Endothelial cell (in vitro differentiated cells): ENCODE measurements around the gene KYNU. TPM values are rescaled to one million over a fixed set of nuclear protein-coding genes. Genes with fewer than 3 reads are reported as not detected.

Source experiments
- DNase-seq: peaks from one replicate; pipeline ENCODE4 v3.0.0; 2021; ENCODE audit warnings: low spot score
- H3K27ac Mint-ChIP-seq: one replicate; pipeline ENCODE4 v1.8.0; 2021; ENCODE audit warnings: mixed read lengths, inconsistent platforms; ENCODE audit not compliant: unreplicated experiment
- H3K27me3 Mint-ChIP-seq: one replicate; pipeline ENCODE4 v1.8.0; 2021; ENCODE audit warnings: mild to moderate bottlenecking, moderate library complexity, mixed read lengths, inconsistent platforms; ENCODE audit not compliant: unreplicated experiment
- H3K36me3 Mint-ChIP-seq: one replicate; pipeline ENCODE4 v1.8.0; 2021; ENCODE audit warnings: mild to moderate bottlenecking, low read depth, mixed read lengths, inconsistent platforms; ENCODE audit not compliant: unreplicated experiment
- H3K4me1 Mint-ChIP-seq: one replicate; pipeline ENCODE4 v1.8.0; 2021; ENCODE audit warnings: mild to moderate bottlenecking, mixed read lengths, inconsistent platforms; ENCODE audit not compliant: unreplicated experiment
- H3K4me3 Mint-ChIP-seq: one replicate; pipeline ENCODE4 v1.8.0; 2021; ENCODE audit warnings: mild to moderate bottlenecking, mixed read lengths, inconsistent platforms; ENCODE audit not compliant: unreplicated experiment
- H3K9me3 Mint-ChIP-seq: one replicate; pipeline ENCODE4 v1.8.0; 2021; ENCODE audit warnings: mixed read lengths, inconsistent platforms; ENCODE audit not compliant: unreplicated experiment
- total RNA-seq: library from RNA; stranded (reverse); fragmentation: NEBNext Ultra II Directional; extraction: Animal tissue kit (Norgen Biotek cat#: 25700); gene quantifications from one replicate; pipeline ENCODE4 v1.2.1, GENCODE V29; 2021; ENCODE audit not compliant: unreplicated experiment
- TF ChIP-seq, protein P1 (sequence below): fragments of 200-600 bp; sonication (generic); IDR thresholded peaks from one replicate; pipeline ENCODE4 v1.5.0; 2021; ENCODE audit warnings: antibody characterized with exemption; ENCODE audit not compliant: unreplicated experiment

The KYNU gene
- total RNA-seq, 1 donor from 2014 or later, result not detected

DNA sequence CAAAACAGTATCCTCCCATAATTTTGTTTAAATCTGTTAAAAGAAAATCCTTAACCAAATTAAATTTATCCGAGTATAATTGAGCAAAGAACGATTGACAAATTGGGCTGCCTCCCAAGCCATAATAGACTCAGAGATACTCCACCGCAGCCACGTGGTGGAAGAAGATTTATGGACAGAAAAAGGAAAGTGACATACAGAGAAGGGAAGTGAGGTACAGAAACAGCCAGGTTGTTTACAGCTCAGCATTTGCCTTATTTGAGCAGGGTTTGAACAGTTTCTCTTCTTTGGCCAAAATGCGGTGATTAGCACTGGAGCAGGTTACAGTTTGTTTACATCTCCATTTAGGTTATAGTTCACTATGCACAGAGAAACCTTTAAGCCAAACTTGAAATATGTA, 60.8 kb downstream of the KYNU start:
- H3K27me3 Mint-ChIP-seq, result peaks cover 7% of the 10 kb centered on the region
- TF ChIP-seq, protein P1, sequence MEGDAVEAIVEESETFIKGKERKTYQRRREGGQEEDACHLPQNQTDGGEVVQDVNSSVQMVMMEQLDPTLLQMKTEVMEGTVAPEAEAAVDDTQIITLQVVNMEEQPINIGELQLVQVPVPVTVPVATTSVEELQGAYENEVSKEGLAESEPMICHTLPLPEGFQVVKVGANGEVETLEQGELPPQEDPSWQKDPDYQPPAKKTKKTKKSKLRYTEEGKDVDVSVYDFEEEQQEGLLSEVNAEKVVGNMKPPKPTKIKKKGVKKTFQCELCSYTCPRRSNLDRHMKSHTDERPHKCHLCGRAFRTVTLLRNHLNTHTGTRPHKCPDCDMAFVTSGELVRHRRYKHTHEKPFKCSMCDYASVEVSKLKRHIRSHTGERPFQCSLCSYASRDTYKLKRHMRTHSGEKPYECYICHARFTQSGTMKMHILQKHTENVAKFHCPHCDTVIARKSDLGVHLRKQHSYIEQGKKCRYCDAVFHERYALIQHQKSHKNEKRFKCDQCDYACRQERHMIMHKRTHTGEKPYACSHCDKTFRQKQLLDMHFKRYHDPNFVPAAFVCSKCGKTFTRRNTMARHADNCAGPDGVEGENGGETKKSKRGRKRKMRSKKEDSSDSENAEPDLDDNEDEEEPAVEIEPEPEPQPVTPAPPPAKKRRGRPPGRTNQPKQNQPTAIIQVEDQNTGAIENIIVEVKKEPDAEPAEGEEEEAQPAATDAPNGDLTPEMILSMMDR, result no peak
- H3K9me3 Mint-ChIP-seq, result no peaks in the 10 kb centered on the region
- H3K27ac Mint-ChIP-seq, result no peak overlapping the region
- no peak for DNase-seq
- H3K36me3 Mint-ChIP-seq, result no peaks in the 10 kb centered on the region
- H3K4me3 Mint-ChIP-seq, result no peak overlapping the region
- H3K4me1 Mint-ChIP-seq, result no peaks in the 10 kb centered on the region

DNA sequence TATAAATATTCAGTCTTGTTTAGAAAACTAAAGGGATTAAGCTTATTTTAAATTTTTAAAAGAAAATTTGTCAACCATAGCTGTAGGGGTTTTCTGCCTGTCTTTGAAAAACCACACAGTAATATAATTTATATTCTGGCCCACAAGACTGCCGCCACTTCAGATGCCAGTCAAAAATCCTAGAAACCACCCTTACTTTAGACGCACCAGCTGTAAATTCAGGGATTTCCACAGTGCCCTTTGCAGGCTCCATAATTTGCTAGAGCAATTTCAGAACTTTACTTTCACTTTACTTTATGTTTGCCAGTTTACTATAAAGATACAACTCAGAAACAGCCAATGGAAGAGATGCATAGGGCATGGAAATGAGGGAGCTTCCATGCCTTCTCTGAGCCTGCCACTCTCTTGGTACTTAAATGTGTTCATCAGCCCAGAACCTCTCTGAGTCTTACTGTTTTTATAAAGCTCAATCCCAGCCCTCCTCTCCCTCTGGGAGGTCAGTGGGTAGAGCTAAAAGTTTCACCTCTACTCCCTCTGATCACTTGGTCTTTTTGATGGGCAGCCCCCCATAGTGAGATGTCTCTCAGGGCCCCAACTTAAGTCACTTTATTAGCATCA, 63.3 kb downstream of the KYNU start:
- TF ChIP-seq, protein P1, result no peak
- H3K36me3 Mint-ChIP-seq, result no peaks in the 10 kb centered on the region
- no peaks in the 10 kb centered on the region for H3K4me1 Mint-ChIP-seq
- no peak overlapping the region for H3K27ac Mint-ChIP-seq
- peaks cover 7% of the 10 kb centered on the region for H3K27me3 Mint-ChIP-seq
- no peak for DNase-seq
- no peak overlapping the region for H3K4me3 Mint-ChIP-seq
- no peaks in the 10 kb centered on the region for H3K9me3 Mint-ChIP-seq

GRCh38 chr2:142942690-142943089, 65.2 kb downstream of the KYNU start:
- H3K27ac Mint-ChIP-seq, result no peak overlapping the region
- no peak for DNase-seq
- H3K27me3 Mint-ChIP-seq, result peaks cover 1% of the 10 kb centered on the region
- no peaks in the 10 kb centered on the region for H3K9me3 Mint-ChIP-seq
- TF ChIP-seq, protein P1, result no peak
- no peaks in the 10 kb centered on the region for H3K36me3 Mint-ChIP-seq
- no peaks in the 10 kb centered on the region for H3K4me1 Mint-ChIP-seq
- H3K4me3 Mint-ChIP-seq, result no peak overlapping the region

DNA sequence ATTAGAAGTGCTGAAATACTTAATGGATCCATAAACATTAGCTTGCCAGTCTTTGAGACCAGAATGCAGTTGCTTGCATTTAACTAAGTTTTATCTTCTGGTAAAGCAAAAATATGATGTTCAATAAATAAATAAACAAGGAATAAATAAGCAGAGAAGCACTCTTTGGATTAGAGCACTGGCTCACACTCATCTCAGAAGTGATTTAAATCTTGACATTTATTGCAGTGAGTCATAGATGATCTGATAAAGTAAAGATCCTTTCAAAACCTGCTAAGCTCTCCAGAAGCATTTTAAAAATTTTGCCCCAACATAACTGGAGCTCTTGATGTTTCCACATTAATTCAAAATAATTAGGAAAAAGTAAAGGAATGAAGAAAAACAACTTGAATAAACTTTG, 66.8 kb downstream of the KYNU start:
- peaks cover 7% of the 10 kb centered on the region for H3K27me3 Mint-ChIP-seq
- H3K4me1 Mint-ChIP-seq, result no peaks in the 10 kb centered on the region
- H3K9me3 Mint-ChIP-seq, result peaks cover 8% of the 10 kb centered on the region
- TF ChIP-seq, protein P1, result no peak
- H3K4me3 Mint-ChIP-seq, result no peak overlapping the region
- H3K36me3 Mint-ChIP-seq, result peaks cover 5% of the 10 kb centered on the region
- H3K27ac Mint-ChIP-seq, result no peak overlapping the region
- DNase-seq, result no peak

- no peak overlapping the region for H3K4me3 Mint-ChIP-seq
- H3K9me3 Mint-ChIP-seq, result peaks cover 8% of the 10 kb centered on the region
- TF ChIP-seq, protein P1, result no peak
- no peaks in the 10 kb centered on the region for H3K4me1 Mint-ChIP-seq
- H3K27ac Mint-ChIP-seq, result no peak overlapping the region
- H3K27me3 Mint-ChIP-seq, result peaks cover 7% of the 10 kb centered on the region
- H3K36me3 Mint-ChIP-seq, result peaks cover 7% of the 10 kb centered on the region
- DNase-seq, result no peak
Observed at GRCh38 chr2:142944721-142945120, 67.3 kb downstream of the KYNU start.
